Glutamatergic neuron (in vitro differentiated cells): ENCODE results near the gene PPP2R2C. TPM values are rescaled to one million over a fixed set of nuclear protein-coding genes. Genes with fewer than 3 reads are reported as not detected.

Experiments used
- DNase-seq: peaks from one replicate; pipeline ENCODE4 v3.0.0; 2022
- H3K27ac Mint-ChIP-seq: one replicate; pipeline ENCODE4 v1.8.0; 2020; ENCODE audit warnings: mild to moderate bottlenecking, mixed read lengths, inconsistent platforms; ENCODE audit not compliant: unreplicated experiment
- H3K27me3 Mint-ChIP-seq: one replicate; pipeline ENCODE4 v1.8.0; 2020; ENCODE audit warnings: mild to moderate bottlenecking, moderate library complexity, mixed read lengths, inconsistent platforms; ENCODE audit not compliant: unreplicated experiment
- H3K36me3 Mint-ChIP-seq: one replicate; pipeline ENCODE4 v1.8.0; 2020; ENCODE audit warnings: mild to moderate bottlenecking, mixed read lengths, inconsistent platforms; ENCODE audit not compliant: unreplicated experiment
- H3K4me1 Mint-ChIP-seq: one replicate; pipeline ENCODE4 v1.8.0; 2020; ENCODE audit warnings: mild to moderate bottlenecking, low read depth, mixed read lengths, inconsistent platforms; ENCODE audit not compliant: unreplicated experiment
- H3K4me3 Mint-ChIP-seq: one replicate; pipeline ENCODE4 v1.8.0; 2020; ENCODE audit warnings: mild to moderate bottlenecking, mixed read lengths, inconsistent platforms; ENCODE audit not compliant: unreplicated experiment
- H3K9me3 Mint-ChIP-seq: one replicate; pipeline ENCODE4 v1.8.0; 2020; ENCODE audit warnings: mild to moderate bottlenecking, moderate library complexity, mixed read lengths, inconsistent platforms; ENCODE audit not compliant: unreplicated experiment
- total RNA-seq: library from RNA; stranded (reverse); fragmentation: NEBNext Ultra II Directional; extraction: Animal tissue kit (Norgen Biotek cat#: 25700); gene quantifications from one replicate; pipeline ENCODE4 v1.2.1, GENCODE V29; 2021; ENCODE audit not compliant: unreplicated experiment
- TF ChIP-seq, protein P1 (sequence below): fragments of 200-600 bp; sonication (generic); IDR thresholded peaks from one replicate; pipeline ENCODE4 v1.5.0; 2021; ENCODE audit not compliant: partially characterized antibody, unreplicated experiment

Gene PPP2R2C
- total RNA-seq, 1 donor from 2014 or later = 9.4 TPM

DNA sequence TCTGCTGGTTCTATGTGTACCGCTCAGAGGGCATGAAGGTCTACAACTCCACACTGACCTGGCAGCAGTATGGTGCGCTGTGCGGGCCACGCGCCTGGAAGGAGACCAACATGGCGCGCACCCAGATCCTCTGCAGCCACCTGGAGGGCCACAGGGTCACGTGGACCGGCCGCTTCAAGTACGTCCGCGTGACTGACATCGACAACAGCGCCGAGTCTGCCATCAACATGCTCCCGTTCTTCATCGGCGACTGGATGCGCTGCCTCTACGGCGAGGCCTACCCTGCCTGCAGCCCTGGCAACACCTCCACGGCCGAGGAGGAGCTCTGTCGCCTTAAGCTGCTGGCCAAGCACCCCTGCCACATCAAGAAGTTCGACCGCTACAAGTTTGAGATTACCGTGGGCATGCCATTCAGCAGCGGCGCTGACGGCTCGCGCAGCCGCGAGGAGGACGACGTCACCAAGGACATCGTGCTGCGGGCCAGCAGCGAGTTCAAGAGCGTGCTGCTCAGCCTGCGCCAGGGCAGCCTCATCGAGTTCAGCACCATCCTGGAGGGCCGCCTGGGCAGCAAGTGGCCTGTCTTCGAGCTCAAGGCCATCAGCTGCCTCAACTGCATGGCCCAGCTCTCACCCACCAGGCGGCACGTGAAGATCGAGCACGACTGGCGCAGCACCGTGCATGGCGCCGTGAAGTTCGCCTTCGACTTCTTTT is 170.5 kb downstream of the PPP2R2C start:
- peaks cover 3% of the 10 kb centered on the region for H3K27me3 Mint-ChIP-seq
- TF ChIP-seq, protein P1, sequence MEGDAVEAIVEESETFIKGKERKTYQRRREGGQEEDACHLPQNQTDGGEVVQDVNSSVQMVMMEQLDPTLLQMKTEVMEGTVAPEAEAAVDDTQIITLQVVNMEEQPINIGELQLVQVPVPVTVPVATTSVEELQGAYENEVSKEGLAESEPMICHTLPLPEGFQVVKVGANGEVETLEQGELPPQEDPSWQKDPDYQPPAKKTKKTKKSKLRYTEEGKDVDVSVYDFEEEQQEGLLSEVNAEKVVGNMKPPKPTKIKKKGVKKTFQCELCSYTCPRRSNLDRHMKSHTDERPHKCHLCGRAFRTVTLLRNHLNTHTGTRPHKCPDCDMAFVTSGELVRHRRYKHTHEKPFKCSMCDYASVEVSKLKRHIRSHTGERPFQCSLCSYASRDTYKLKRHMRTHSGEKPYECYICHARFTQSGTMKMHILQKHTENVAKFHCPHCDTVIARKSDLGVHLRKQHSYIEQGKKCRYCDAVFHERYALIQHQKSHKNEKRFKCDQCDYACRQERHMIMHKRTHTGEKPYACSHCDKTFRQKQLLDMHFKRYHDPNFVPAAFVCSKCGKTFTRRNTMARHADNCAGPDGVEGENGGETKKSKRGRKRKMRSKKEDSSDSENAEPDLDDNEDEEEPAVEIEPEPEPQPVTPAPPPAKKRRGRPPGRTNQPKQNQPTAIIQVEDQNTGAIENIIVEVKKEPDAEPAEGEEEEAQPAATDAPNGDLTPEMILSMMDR = no peak
- peaks cover 6% of the 10 kb centered on the region for H3K9me3 Mint-ChIP-seq
- DNase-seq = no peak
- no peaks in the 10 kb centered on the region for H3K4me1 Mint-ChIP-seq
- H3K4me3 Mint-ChIP-seq = no peak overlapping the region
- no peak overlapping the region for H3K27ac Mint-ChIP-seq
- peaks cover 20% of the 10 kb centered on the region for H3K36me3 Mint-ChIP-seq

DNA sequence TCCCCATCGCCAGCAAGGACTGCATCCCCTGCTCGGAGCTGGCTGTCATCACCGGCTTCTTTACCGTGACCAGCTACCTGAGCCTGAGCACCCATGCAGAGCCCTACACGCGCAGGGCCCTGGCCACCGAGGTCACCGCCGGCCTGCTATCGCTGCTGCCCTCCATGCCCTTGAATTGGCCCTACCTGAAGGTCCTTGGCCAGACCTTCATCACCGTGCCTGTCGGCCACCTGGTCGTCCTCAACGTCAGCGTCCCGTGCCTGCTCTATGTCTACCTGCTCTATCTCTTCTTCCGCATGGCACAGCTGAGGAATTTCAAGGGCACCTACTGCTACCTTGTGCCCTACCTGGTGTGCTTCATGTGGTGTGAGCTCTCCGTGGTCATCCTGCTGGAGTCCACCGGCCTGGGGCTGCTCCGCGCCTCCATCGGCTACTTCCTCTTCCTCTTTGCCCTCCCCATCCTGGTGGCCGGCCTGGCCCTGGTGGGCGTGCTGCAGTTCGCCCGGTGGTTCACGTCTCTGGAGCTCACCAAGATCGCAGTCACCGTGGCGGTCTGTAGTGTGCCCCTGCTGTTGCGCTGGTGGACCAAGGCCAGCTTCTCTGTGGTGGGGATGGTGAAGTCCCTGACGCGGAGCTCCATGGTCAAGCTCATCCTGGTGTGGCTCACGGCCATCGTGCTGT is 171.2 kb downstream of the PPP2R2C start:
- H3K9me3 Mint-ChIP-seq = peaks cover 6% of the 10 kb centered on the region
- TF ChIP-seq, protein P1 = no peak
- H3K4me1 Mint-ChIP-seq = no peaks in the 10 kb centered on the region
- H3K4me3 Mint-ChIP-seq = no peak overlapping the region
- no peak overlapping the region for H3K27ac Mint-ChIP-seq
- DNase-seq = no peak
- peaks cover 3% of the 10 kb centered on the region for H3K27me3 Mint-ChIP-seq
- H3K36me3 Mint-ChIP-seq = peaks cover 20% of the 10 kb centered on the region

DNA sequence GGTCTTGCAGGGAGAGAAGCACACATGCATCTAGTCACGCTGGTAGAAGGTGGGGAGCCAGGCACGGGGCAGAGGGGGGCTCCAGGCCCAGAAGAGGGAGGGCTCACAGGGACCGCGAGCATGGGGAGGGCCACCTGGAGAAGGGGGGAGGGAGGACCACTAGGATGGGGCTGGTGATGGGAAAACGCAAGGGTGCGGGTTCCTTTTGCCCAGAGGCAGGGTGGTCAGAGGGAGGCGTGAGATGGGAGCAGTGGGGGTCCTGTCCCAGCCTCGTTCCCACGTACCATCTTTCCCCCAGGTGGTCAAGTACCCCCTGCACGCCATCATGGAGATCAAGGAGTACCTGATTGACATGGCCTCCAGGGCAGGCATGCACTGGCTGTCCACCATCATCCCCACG is 172.1 kb downstream of the PPP2R2C start:
- Mint-ChIP-seq H3K4me1 (no peaks in the 10 kb centered on the region), H3K4me3 (no peak overlapping the region), H3K27ac (no peak overlapping the region), H3K36me3 (peaks cover 20% of the 10 kb centered on the region), H3K27me3 (peaks cover 3% of the 10 kb centered on the region), H3K9me3 (peaks cover 6% of the 10 kb centered on the region)
- no peak for DNase-seq
- TF ChIP-seq, protein P1 = no peak

DNA sequence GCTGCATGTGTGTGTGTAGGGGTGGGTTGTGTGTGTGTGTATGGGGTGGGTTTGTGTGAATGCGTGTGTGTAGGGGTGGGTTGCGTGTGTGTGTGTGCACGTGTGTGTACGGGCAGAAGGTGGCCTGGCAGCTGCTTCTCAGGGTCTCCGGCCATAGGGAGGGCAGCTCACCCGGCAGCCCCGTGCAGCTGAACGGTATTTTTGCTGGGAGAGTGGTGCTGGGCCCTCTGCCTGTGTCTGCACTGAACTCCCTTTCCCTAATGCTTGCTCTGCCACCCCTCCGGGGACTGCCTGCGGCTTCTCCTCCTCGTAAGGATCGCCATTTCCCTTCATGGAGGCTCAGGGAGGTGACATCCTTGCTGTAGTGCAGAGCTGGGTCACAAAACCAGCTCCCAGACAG is 172.5 kb downstream of the PPP2R2C start:
- DNase-seq = no peak
- Mint-ChIP-seq H3K27me3 (peaks cover 3% of the 10 kb centered on the region), H3K9me3 (peaks cover 6% of the 10 kb centered on the region), H3K27ac (no peak overlapping the region), H3K36me3 (peaks cover 20% of the 10 kb centered on the region), H3K4me1 (no peaks in the 10 kb centered on the region), H3K4me3 (no peak overlapping the region)
- TF ChIP-seq, protein P1 = no peak

DNA sequence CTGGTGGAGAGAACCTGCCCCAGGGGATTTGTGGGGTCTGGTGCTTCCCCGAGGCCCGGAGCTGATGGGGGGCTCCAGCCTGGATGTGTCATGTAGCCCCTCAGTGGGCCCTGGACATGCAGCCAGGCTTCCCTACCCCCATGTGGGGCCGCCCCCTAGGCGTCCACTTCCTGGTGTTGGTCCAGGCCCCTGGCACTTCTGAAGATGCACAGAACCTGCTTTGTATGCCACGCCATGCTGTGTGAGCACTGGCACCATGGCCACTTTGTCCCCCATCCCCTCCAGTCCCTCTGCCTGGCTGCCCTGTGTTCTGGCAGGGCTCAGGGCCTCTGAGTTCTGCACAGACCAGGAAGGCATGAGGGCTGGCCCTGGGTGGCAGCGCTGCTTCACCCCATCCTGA is 173.6 kb downstream of the PPP2R2C start:
- Mint-ChIP-seq H3K27ac (no peak overlapping the region), H3K27me3 (peaks cover 3% of the 10 kb centered on the region), H3K4me1 (no peaks in the 10 kb centered on the region), H3K36me3 (peaks cover 20% of the 10 kb centered on the region), H3K9me3 (peaks cover 6% of the 10 kb centered on the region), H3K4me3 (no peak overlapping the region)
- TF ChIP-seq, protein P1 = no peak
- DNase-seq = no peak
